HL-60 (cell line): ENCODE data around the gene ERAS.
"Not testable (repeated sequence)": the region's sequence is repeated elsewhere in the genome, so short reads cannot be mapped to it uniquely, and the experiment has no call there.

Experiments used
- DNase-seq, 2 experiments: peaks; one replicate each; pipeline ENCODE4 v3.0.0-alpha.2; 2010 to 2020; ENCODE audit warnings: low read depth in 1 of 2, low spot score in 1 of 2
- H3K27ac ChIP-seq: fragments of 250-450 bp; sonication (Bioruptor Pico); replicated peaks from 2 replicates; pipeline ENCODE4 v1.5.1; 2020; ENCODE audit warnings: mild to moderate bottlenecking, moderate library complexity
- H3K27me3 ChIP-seq: fragments of 250-450 bp; sonication (Bioruptor Pico); 2 replicates; pipeline ENCODE4 v1.5.1; 2021; ENCODE audit warnings: mild to moderate bottlenecking, moderate library complexity; ENCODE audit not compliant: insufficient read depth, poor library complexity, severe bottlenecking
- H3K4me3 ChIP-seq: replicated peaks from 2 replicates; pipeline ENCODE4 v1.5.1; 2011; ENCODE audit warnings: mild to moderate bottlenecking, control low read depth, low read length; ENCODE audit not compliant: insufficient read depth
- GABPA ChIP-seq: IDR thresholded peaks from 2 replicates; pipeline ENCODE4 v1.6.1; 2012; ENCODE audit warnings: low read depth
- POLR2AphosphoS5 ChIP-seq: IDR thresholded peaks from 2 replicates; pipeline ENCODE4 v1.6.1; 2012; ENCODE audit warnings: low read depth
- SPI1 ChIP-seq: IDR thresholded peaks from 2 replicates; pipeline ENCODE4 v1.6.1; 2012; ENCODE audit warnings: low read depth, mild to moderate bottlenecking, borderline replicate concordance
- TF ChIP-seq, protein P1 (sequence below): IDR thresholded peaks from 2 replicates; pipeline ENCODE4 v1.6.1; 2012; ENCODE audit warnings: low read depth; ENCODE audit not compliant: insufficient replicate concordance
- TF ChIP-seq, protein P2 (sequence below): IDR thresholded peaks from one replicate; pipeline ENCODE4 v1.5.1; 2011; ENCODE audit warnings: low read length, control low read depth, inconsistent platforms; ENCODE audit not compliant: insufficient read depth

The ERAS gene

DNA sequence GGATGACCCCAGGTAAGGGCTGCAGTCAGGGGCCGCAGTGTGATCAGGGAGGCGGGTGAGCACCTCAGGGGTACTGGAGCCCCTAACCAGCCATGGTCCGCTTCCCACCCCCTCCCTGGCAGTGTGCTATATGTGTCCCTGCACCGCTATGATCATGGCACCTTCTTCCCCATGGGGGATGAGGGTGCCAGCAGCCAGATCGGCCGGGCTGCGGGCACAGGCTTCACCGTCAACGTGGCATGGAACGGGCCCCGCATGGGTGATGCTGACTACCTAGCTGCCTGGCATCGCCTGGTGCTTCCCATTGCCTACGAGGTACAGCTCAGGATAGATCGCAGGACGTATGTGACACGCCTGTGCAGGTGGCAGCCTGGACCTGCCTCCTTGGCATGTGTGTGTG lies 8.2 kb upstream of the ERAS start:
- TF ChIP-seq, protein P1, sequence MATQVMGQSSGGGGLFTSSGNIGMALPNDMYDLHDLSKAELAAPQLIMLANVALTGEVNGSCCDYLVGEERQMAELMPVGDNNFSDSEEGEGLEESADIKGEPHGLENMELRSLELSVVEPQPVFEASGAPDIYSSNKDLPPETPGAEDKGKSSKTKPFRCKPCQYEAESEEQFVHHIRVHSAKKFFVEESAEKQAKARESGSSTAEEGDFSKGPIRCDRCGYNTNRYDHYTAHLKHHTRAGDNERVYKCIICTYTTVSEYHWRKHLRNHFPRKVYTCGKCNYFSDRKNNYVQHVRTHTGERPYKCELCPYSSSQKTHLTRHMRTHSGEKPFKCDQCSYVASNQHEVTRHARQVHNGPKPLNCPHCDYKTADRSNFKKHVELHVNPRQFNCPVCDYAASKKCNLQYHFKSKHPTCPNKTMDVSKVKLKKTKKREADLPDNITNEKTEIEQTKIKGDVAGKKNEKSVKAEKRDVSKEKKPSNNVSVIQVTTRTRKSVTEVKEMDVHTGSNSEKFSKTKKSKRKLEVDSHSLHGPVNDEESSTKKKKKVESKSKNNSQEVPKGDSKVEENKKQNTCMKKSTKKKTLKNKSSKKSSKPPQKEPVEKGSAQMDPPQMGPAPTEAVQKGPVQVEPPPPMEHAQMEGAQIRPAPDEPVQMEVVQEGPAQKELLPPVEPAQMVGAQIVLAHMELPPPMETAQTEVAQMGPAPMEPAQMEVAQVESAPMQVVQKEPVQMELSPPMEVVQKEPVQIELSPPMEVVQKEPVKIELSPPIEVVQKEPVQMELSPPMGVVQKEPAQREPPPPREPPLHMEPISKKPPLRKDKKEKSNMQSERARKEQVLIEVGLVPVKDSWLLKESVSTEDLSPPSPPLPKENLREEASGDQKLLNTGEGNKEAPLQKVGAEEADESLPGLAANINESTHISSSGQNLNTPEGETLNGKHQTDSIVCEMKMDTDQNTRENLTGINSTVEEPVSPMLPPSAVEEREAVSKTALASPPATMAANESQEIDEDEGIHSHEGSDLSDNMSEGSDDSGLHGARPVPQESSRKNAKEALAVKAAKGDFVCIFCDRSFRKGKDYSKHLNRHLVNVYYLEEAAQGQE = no peak
- no peak for TF ChIP-seq SPI1
- no peak for TF ChIP-seq POLR2AphosphoS5
- TF ChIP-seq, protein P2, sequence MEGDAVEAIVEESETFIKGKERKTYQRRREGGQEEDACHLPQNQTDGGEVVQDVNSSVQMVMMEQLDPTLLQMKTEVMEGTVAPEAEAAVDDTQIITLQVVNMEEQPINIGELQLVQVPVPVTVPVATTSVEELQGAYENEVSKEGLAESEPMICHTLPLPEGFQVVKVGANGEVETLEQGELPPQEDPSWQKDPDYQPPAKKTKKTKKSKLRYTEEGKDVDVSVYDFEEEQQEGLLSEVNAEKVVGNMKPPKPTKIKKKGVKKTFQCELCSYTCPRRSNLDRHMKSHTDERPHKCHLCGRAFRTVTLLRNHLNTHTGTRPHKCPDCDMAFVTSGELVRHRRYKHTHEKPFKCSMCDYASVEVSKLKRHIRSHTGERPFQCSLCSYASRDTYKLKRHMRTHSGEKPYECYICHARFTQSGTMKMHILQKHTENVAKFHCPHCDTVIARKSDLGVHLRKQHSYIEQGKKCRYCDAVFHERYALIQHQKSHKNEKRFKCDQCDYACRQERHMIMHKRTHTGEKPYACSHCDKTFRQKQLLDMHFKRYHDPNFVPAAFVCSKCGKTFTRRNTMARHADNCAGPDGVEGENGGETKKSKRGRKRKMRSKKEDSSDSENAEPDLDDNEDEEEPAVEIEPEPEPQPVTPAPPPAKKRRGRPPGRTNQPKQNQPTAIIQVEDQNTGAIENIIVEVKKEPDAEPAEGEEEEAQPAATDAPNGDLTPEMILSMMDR = no peak
- no peak for TF ChIP-seq GABPA
- Histone ChIP-seq H3K4me3 (no peak overlapping the region), H3K27me3 (no peaks in the 10 kb centered on the region), H3K27ac (no peak overlapping the region)
- no peak for DNase-seq

DNA sequence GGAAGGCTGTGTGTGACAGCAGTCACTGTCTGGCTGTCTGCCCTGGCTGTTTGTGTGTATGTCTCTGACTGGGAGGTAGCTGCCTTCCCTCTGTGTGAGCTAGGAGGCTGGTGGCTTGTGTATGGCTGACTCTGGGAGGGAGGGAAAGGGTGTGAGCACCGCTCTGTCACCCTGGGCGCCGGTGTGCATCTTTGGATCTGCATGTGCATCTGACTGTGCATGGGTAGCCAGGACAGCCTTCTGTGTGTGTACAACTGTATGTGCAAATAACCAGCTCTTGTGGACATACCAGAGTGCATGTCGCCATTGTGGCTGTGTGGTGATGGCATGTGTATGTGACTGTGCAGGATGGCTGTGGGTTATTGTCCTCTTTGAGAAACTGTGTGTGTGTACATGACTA lies 7.4 kb upstream of the ERAS start:
- TF ChIP-seq GABPA (no peak), POLR2AphosphoS5 (no peak), SPI1 (no peak)
- TF ChIP-seq, protein P2 = no peak
- TF ChIP-seq, protein P1 = no peak
- Histone ChIP-seq H3K27ac (no peak overlapping the region), H3K4me3 (no peak overlapping the region), H3K27me3 (no peaks in the 10 kb centered on the region)
- DNase-seq = no peak

DNA sequence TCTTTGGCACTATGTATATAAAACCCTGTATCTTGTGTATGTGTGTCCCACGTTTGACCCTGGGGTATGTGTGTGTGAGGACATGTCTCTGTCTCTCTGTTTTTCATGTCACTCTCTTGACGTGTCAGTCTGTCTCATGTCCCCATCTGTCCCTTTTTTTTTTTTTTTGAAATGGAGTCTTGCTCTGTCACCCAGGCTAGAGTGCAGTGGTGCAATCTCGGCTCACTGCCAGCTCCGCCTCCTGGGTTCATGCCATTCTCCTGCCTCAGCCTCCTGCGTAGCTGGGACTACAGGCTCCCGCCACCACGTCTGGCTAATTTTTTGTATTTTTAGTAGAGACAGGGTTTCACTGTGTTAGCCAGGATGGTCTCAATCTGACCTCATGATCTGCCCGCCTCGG lies 6.9 kb upstream of the ERAS start:
- not testable (repeated sequence) for H3K4me3 ChIP-seq, H3K27me3 ChIP-seq, H3K27ac ChIP-seq, DNase-seq

DNA sequence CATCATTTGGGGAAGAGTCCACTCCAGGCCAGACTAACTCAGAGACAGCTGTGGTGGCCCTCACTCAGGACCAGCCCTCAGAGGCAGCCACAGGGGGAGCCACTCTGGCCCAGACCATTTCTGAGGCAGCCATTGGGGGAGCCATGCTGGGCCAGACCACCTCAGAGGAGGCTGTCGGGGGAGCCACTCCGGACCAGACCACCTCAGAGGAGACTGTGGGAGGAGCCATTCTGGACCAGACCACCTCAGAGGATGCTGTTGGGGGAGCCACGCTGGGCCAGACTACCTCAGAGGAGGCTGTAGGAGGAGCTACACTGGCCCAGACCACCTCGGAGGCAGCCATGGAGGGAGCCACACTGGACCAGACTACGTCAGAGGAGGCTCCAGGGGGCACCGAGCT lies 3.3 kb upstream of the ERAS start:
- no peak for DNase-seq
- Histone ChIP-seq H3K27ac (no peak overlapping the region), H3K27me3 (peaks cover 3% of the 10 kb centered on the region), H3K4me3 (no peak overlapping the region)
- TF ChIP-seq, protein P1 = no peak
- no peak for TF ChIP-seq SPI1
- TF ChIP-seq GABPA = no peak
- TF ChIP-seq, protein P2 = no peak
- TF ChIP-seq POLR2AphosphoS5 = no peak
